B cell (primary cell): ENCODE measurements around the gene KCNS3. TPM values are rescaled to one million over a fixed set of nuclear protein-coding genes. Genes with fewer than 3 reads are reported as not detected.

Experiments
- ATAC-seq: fragments of 200-7000 bp; cut with Tn5 transposase; one replicate; pipeline ENCODE4 v1.10.0; 2021; ENCODE audit warnings: low read depth, mild to moderate bottlenecking, moderate number of reproducible peaks, moderate library complexity
- CTCF ChIA-PET: fragments of 350-600 bp; sonication (Branson Sonifier 250); formaldehyde crosslinking; loops from one replicate; lab custom pipeline; 2021; ENCODE audit warnings: antibody characterized with exemption, inconsistent platforms; lab: Charles Lee
- POLR2A ChIA-PET: fragments of 350-600 bp; sonication (Branson Sonifier 250); formaldehyde crosslinking; loops from one replicate; lab custom pipeline; 2021; ENCODE audit warnings: antibody characterized with exemption; lab: Charles Lee
- DNase-seq: peaks from one replicate; pipeline ENCODE4 v3.0.0; 2013
- H2AFZ ChIP-seq: 2 replicates; pipeline ENCODE4 v1.6.1; 2012; ENCODE audit warnings: mild to moderate bottlenecking, low read depth, low read length; ENCODE audit not compliant: insufficient read depth, poor library complexity, severe bottlenecking
- H3K27ac ChIP-seq, 2 donors: 1 replicate in 1 of 2; 2 replicates in 1 of 2; pipeline ENCODE4 v1.5.1; 2012 to 2013; ENCODE audit warnings: low read length in 2 of 2, mild to moderate bottlenecking in 2 of 2, moderate library complexity in 1 of 2
- H3K27me3 ChIP-seq, 4 experiments: fragments of 200-600 bp in 1 of 4; sonication (generic) in 1 of 4; replicated peaks in 1 of 4; 1 replicate in 2 of 4; 2 replicates in 2 of 4; pipeline versions ENCODE4 v1.6.1 to v1.7.0; 2013 to 2016; ENCODE audit warnings: low read length in 3 of 4, mild to moderate bottlenecking in 2 of 4, mixed read lengths in 1 of 4, moderate library complexity in 1 of 4; ENCODE audit not compliant: insufficient read depth in 4 of 4, control insufficient read depth in 3 of 4; ENCODE audit errors: control extremely low read depth in 1 of 4
- H3K36me3 ChIP-seq, 2 experiments: replicated peaks in 1 of 2; 1 replicate in 1 of 2; 2 replicates in 1 of 2; pipeline versions ENCODE4 v1.6.1 to v1.7.1; 2013; ENCODE audit warnings: low read length in 1 of 2; ENCODE audit not compliant: insufficient read depth in 2 of 2, control insufficient read depth in 1 of 2; ENCODE audit errors: control extremely low read depth in 1 of 2, extremely low read depth in 1 of 2
- H3K4me1 ChIP-seq, 2 donors: fragments of 200-600 bp in 1 of 2; sonication (generic) in 1 of 2; 1 replicate in 1 of 2; 2 replicates in 1 of 2; pipeline versions ENCODE4 v1.5.1 to v1.6.1; 2013 to 2017; ENCODE audit warnings: low read length in 2 of 2; ENCODE audit not compliant: control insufficient read depth in 2 of 2, insufficient read depth in 2 of 2
- H3K4me2 ChIP-seq: replicated peaks from 2 replicates; pipeline ENCODE3; 2012; ENCODE audit warnings: mild to moderate bottlenecking, low read depth, low read length; ENCODE audit not compliant: poor library complexity, severe bottlenecking
- H3K4me3 ChIP-seq, 5 experiments: fragments of 200-600 bp in 1 of 5; sonication (generic) in 1 of 5; 1 replicate in 3 of 5; 2 replicates in 2 of 5; pipeline versions ENCODE4 v1.5.1 to v1.7.0; 2011 to 2016; ENCODE audit warnings: low read length in 4 of 5, mild to moderate bottlenecking in 4 of 5, low read depth in 2 of 5, control low read depth in 1 of 5, moderate library complexity in 1 of 5; ENCODE audit not compliant: insufficient read depth in 1 of 5; ENCODE audit errors: control extremely low read depth in 1 of 5, extremely low read depth in 1 of 5
- H3K79me2 ChIP-seq: fragments of 200-600 bp; sonication (generic); one replicate; pipeline ENCODE4 v1.6.0; 2016; ENCODE audit warnings: low read length; ENCODE audit not compliant: control insufficient read depth, insufficient read depth
- H3K9ac ChIP-seq: fragments of 200-600 bp; sonication (generic); 2 replicates; pipeline ENCODE4 v1.6.1; 2017; ENCODE audit warnings: mild to moderate bottlenecking, low read length, moderate library complexity
- H3K9me3 ChIP-seq, 3 donors: one replicate each; pipeline versions ENCODE4 v1.6.1 to v1.7.1; 2013; ENCODE audit warnings: low read length in 2 of 3; ENCODE audit not compliant: control insufficient read depth in 2 of 3, insufficient read depth in 1 of 3; ENCODE audit errors: control extremely low read depth in 1 of 3
- H4K20me1 ChIP-seq: 2 replicates; pipeline ENCODE4 v1.6.0; 2012; ENCODE audit warnings: mild to moderate bottlenecking, low read length; ENCODE audit not compliant: insufficient read depth, control insufficient read depth, poor library complexity, severe bottlenecking
- H3K27ac Mint-ChIP-seq: one replicate; pipeline ENCODE4 v1.8.0; 2021; ENCODE audit warnings: mixed read lengths
- H3K27me3 Mint-ChIP-seq: one replicate; pipeline ENCODE4 v1.8.0; 2021; ENCODE audit warnings: mixed read lengths
- H3K4me1 Mint-ChIP-seq: one replicate; pipeline ENCODE4 v1.8.0; 2021; ENCODE audit warnings: mixed read lengths
- H3K4me3 Mint-ChIP-seq: one replicate; pipeline ENCODE4 v1.8.0; 2021; ENCODE audit warnings: mixed read lengths
- H3K9me3 Mint-ChIP-seq: one replicate; pipeline ENCODE4 v1.8.0; 2022; ENCODE audit warnings: mixed read lengths; ENCODE audit not compliant: insufficient read depth
- EZH2 ChIP-seq: IDR thresholded peaks from 2 replicates; pipeline ENCODE4 v1.6.1; 2012; ENCODE audit warnings: borderline replicate concordance, low read depth, mild to moderate bottlenecking, moderate library complexity, low read length; ENCODE audit not compliant: insufficient read depth, poor library complexity, severe bottlenecking
- WGBS: methylation state at CpG from one replicate; pipeline ENCODE4 v1.1.5; 2013; ENCODE audit warnings: missing lambda C conversion rate; ENCODE audit not compliant: insufficient coverage; 5-methylcytosine and 5-hydroxymethylcytosine counted together
- intact Hi-C: fragments of 100-400 bp; cut with micrococcal nuclease; formaldehyde crosslinking; loops from one replicate; pipeline ENCODE4 v1.10.0; 2022
- polyA plus RNA-seq: library from polyadenylated mRNA; depleted of rRNA; stranded (reverse); fragments of >200 nt; gene quantifications from 2 replicates; pipeline ENCODE4 v1.2.3, GENCODE V29; 2012
- total RNA-seq, 2 donors: library from RNA; stranded (reverse); fragments of 120-200 nt in 1 of 2; gene quantifications; 1 replicate in 1 of 2; 2 replicates in 1 of 2; pipeline versions ENCODE4 v1.2.3 to v1.2.4, GENCODE V29; 2013 to 2022
- TF ChIP-seq, protein P1 (sequence below): fragments of 200-600 bp; IDR thresholded peaks from one replicate; pipeline ENCODE4 v1.8.0; 2022; ENCODE audit warnings: antibody characterized with exemption, mild to moderate bottlenecking

Gene KCNS3
- total and polyA plus RNA-seq, 2 donors (not counting 1 experiment from before 2014, with no cell fraction given), result 0.10 to 0.76 TPM

DNA sequence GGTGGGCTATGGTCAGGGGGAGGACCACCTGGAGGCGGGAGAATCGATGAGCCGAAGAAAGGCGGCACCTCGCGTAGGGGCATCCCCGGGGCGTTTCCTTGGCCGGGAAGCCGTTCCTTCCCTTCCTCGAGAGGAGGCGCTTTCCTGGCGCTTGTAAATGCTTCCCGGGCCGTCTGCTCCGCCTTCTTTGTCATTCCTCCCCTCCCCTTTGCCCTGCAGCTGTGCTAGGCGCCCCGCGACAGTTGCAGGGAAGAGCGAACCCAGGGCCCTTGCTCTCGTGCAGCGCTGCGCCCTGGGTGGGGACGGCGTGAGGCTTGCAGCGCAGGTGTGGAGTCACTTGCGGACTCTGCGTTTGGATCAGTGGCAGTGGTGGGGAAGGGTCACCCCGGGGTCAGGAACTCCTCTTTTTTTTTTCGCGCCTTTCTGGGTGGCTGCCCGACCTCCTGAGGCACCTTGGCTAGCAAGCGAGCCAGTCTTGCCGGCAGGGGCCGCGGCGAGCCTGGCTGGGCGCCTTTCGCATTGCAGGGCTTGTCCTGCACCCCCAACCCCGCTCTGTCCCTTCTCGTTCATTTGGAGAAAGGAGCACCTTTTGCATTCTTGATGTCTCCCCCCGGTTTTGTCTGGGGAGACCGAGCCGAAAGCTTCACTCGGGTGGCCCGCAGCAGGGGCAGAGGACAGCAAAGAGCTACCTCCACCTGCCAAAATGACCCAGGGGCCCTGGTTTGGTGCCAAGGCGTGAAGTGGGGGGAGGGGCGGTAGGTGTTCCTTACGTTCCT is 858 bp downstream of the KCNS3 start:
- Mint-ChIP-seq H3K27ac (no peak overlapping the region), H3K27me3 (peaks cover 59% of the 10 kb centered on the region), H3K4me3 (peak overlapping the region; percentile 91), H3K4me1 (peaks cover 22% of the 10 kb centered on the region), H3K9me3 (no peaks in the 10 kb centered on the region)
- Histone ChIP-seq H3K4me1 (peaks cover 17 to 22% of the 10 kb centered on the region in 2 donors), H3K9me3 (peaks cover 0 to 5% (median 1%) of the 10 kb centered on the region in 3 donors), H2AFZ (peak overlapping the region; percentile 67), H3K4me2 (peak overlapping the region; percentile 94), H3K27me3 (peaks cover 2 to 67% (median 31%) of the 10 kb centered on the region in 4 experiments), H3K27ac (no peak overlapping the region), H3K9ac (peak overlapping the region; percentile 67), H4K20me1 (no peaks in the 10 kb centered on the region), H3K36me3 (no peaks in the 10 kb centered on the region), H3K79me2 (no peaks in the 10 kb centered on the region), H3K4me3 (peak overlapping the region; percentile 16 to 69 (median 52))
- ChIA-PET POLR2A (no interaction called here), CTCF (interaction anchor here (1.0 to 1.6 kb wide), 2 partner anchors 299 to 302 kb away, joined by 3 to 4 read pairs; no protein-coding TSS in a partner anchor)
- WGBS, result 2% methylated on average over 47 of the region's 49 CpGs
- intact Hi-C loops, result no loop called here
- TF ChIP-seq, protein P1, sequence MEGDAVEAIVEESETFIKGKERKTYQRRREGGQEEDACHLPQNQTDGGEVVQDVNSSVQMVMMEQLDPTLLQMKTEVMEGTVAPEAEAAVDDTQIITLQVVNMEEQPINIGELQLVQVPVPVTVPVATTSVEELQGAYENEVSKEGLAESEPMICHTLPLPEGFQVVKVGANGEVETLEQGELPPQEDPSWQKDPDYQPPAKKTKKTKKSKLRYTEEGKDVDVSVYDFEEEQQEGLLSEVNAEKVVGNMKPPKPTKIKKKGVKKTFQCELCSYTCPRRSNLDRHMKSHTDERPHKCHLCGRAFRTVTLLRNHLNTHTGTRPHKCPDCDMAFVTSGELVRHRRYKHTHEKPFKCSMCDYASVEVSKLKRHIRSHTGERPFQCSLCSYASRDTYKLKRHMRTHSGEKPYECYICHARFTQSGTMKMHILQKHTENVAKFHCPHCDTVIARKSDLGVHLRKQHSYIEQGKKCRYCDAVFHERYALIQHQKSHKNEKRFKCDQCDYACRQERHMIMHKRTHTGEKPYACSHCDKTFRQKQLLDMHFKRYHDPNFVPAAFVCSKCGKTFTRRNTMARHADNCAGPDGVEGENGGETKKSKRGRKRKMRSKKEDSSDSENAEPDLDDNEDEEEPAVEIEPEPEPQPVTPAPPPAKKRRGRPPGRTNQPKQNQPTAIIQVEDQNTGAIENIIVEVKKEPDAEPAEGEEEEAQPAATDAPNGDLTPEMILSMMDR, result no peak
- no peak for TF ChIP-seq EZH2
- ATAC-seq, result peak; percentile 18
- peak; percentile 38 for DNase-seq

DNA sequence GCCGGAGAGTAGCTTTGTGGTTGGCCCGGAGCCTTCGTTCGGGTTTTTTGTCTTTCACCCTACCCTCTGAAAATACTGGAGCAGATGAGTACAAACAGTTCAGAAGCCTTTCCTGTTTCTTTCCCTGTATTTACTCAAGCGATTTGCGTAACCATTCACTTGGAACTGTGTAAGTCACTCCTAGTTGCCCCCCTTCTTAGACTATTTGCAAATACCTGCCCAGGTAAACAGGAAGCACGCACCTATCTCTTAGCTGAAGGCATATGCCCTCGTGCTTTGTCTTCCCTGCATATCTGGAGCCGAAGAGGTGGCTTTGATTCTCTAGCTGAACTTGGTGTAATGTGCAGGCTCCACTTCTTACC is 1.4 kb downstream of the KCNS3 start:
- H3K9ac ChIP-seq, result no peak overlapping the region
- H3K4me2 ChIP-seq, result peak overlapping the region; percentile 94
- H3K4me3 Mint-ChIP-seq, result peak overlapping the region; percentile 91
- DNase-seq (no peak), ATAC-seq (no peak)
- peaks cover 2 to 62% (median 29%) of the 10 kb centered on the region in 4 experiments for H3K27me3 ChIP-seq
- no peak overlapping the region for H3K27ac Mint-ChIP-seq
- H3K4me1 Mint-ChIP-seq, result peaks cover 22% of the 10 kb centered on the region
- peaks cover 56% of the 10 kb centered on the region for H3K27me3 Mint-ChIP-seq
- H3K79me2 ChIP-seq, result no peaks in the 10 kb centered on the region
- peaks cover 17 to 22% of the 10 kb centered on the region in 2 donors for H3K4me1 ChIP-seq
- POLR2A ChIA-PET, result no interaction called here
- H3K4me3 ChIP-seq, result no peak overlapping the region
- no peak overlapping the region for H3K27ac ChIP-seq
- peaks cover 0 to 5% (median 1%) of the 10 kb centered on the region in 3 donors for H3K9me3 ChIP-seq
- no peaks in the 10 kb centered on the region for H4K20me1 ChIP-seq
- no peak overlapping the region for H2AFZ ChIP-seq
- TF ChIP-seq, protein P1, result no peak
- no peak for TF ChIP-seq EZH2
- CTCF ChIA-PET, result interaction anchor here (1.0 to 1.6 kb wide), 2 partner anchors 299 to 301 kb away, joined by 3 to 4 read pairs; no protein-coding TSS in a partner anchor
- 32% methylated on average over 9 of the region's 9 CpGs for WGBS
- intact Hi-C loops, result no loop called here
- H3K36me3 ChIP-seq, result no peaks in the 10 kb centered on the region
- no peaks in the 10 kb centered on the region for H3K9me3 Mint-ChIP-seq
